ENCODE results near the gene NT5C1A. TPM values are rescaled to one million over a fixed set of nuclear protein-coding genes. Genes with fewer than 3 reads are reported as not detected.

The NT5C1A gene
- total and polyA plus RNA-seq, 2 donors (not counting 1 experiment from before 2014, with no cell fraction given), result not detected

- Histone ChIP-seq H3K36me3 (replicated peaks in 1 of 2; ENCODE audit: control extremely low read depth in 1 of 2, control insufficient read depth in 1 of 2, extremely low read depth in 1 of 2, insufficient read depth in 2 of 2, low read length in 1 of 2) (no peaks in the 10 kb centered on the region), H3K9me3 (ENCODE audit: control extremely low read depth in 1 of 3, control insufficient read depth in 2 of 3, insufficient read depth in 1 of 3, low read length in 2 of 3) (no peaks in the 10 kb centered on the region), H2AFZ (ENCODE audit: insufficient read depth, low read depth, low read length, poor library complexity, severe bottlenecking) (no peak overlapping the region), H3K4me2 (replicated peaks; ENCODE audit: low read depth, low read length, poor library complexity, severe bottlenecking) (no peak overlapping the region), H4K20me1 (ENCODE audit: control insufficient read depth, insufficient read depth, low read length, poor library complexity, severe bottlenecking) (no peaks in the 10 kb centered on the region), H3K4me1 (ENCODE audit: control insufficient read depth in 2 of 2, insufficient read depth in 2 of 2, low read length in 2 of 2) (peaks cover 12 to 20% of the 10 kb centered on the region in 2 donors), H3K27me3 (replicated peaks in 1 of 4; ENCODE audit: control extremely low read depth in 1 of 4, control insufficient read depth in 3 of 4, insufficient read depth in 4 of 4, low read length in 3 of 4) (peaks cover 0 to 48% (median 22%) of the 10 kb centered on the region in 4 experiments), H3K79me2 (ENCODE audit: control insufficient read depth, insufficient read depth, low read length) (no peaks in the 10 kb centered on the region), H3K4me3 (ENCODE audit: control extremely low read depth in 1 of 5, extremely low read depth in 1 of 5, insufficient read depth in 1 of 5, low read depth in 2 of 5, low read length in 4 of 5) (no peak overlapping the region), H3K27ac (ENCODE audit: low read length in 2 of 2) (no peak overlapping the region), H3K9ac (ENCODE audit: low read length) (no peak overlapping the region)
- no peak overlapping the region for H3K4me3 Mint-ChIP-seq
- intact Hi-C loops (cut with micrococcal nuclease), result no loop called here
- CTCF ChIA-PET, result interaction anchor here (0.6 to 11.3 kb wide), 6 partner anchors 11 to 129 kb away, joined by 3 to 113 read pairs (median 5); no protein-coding TSS in a partner anchor
- H3K9me3 Mint-ChIP-seq (ENCODE audit: insufficient read depth), result no peaks in the 10 kb centered on the region
- peaks cover 7% of the 10 kb centered on the region for H3K4me1 Mint-ChIP-seq
- 100% methylated on average over 1 of the region's 1 CpG for WGBS (ENCODE audit: insufficient coverage)
- POLR2A ChIA-PET, result no interaction called here
- no peak overlapping the region for H3K27ac Mint-ChIP-seq
- no peak for TF ChIP-seq EZH2 (IDR thresholded peaks at IDR 0.05; ENCODE audit: borderline replicate concordance, insufficient read depth, low read depth, low read length, poor library complexity, severe bottlenecking)
- TF ChIP-seq CTCF (IDR thresholded peaks at IDR 0.05), result no peak
- DNase-seq, result no peak
- peaks cover 48% of the 10 kb centered on the region for H3K27me3 Mint-ChIP-seq
- ATAC-seq (ENCODE audit: low read depth), result no peak
These were observed 1.2 kb downstream of the NT5C1A start for GRCh38 chr1:39670689-39671088.

- Histone ChIP-seq H3K4me3 (ENCODE audit: control extremely low read depth in 1 of 5, extremely low read depth in 1 of 5, insufficient read depth in 1 of 5, low read depth in 2 of 5, low read length in 4 of 5) (no peak overlapping the region), H3K27ac (ENCODE audit: low read length in 2 of 2) (no peak overlapping the region), H3K27me3 (replicated peaks in 1 of 4; ENCODE audit: control extremely low read depth in 1 of 4, control insufficient read depth in 3 of 4, insufficient read depth in 4 of 4, low read length in 3 of 4) (peaks cover 0 to 44% (median 22%) of the 10 kb centered on the region in 4 experiments), H3K9ac (ENCODE audit: low read length) (no peak overlapping the region), H3K4me2 (replicated peaks; ENCODE audit: low read depth, low read length, poor library complexity, severe bottlenecking) (no peak overlapping the region), H3K9me3 (ENCODE audit: control extremely low read depth in 1 of 3, control insufficient read depth in 2 of 3, insufficient read depth in 1 of 3, low read length in 2 of 3) (no peaks in the 10 kb centered on the region), H3K4me1 (ENCODE audit: control insufficient read depth in 2 of 2, insufficient read depth in 2 of 2, low read length in 2 of 2) (peaks cover 12 to 20% of the 10 kb centered on the region in 2 donors), H3K36me3 (replicated peaks in 1 of 2; ENCODE audit: control extremely low read depth in 1 of 2, control insufficient read depth in 1 of 2, extremely low read depth in 1 of 2, insufficient read depth in 2 of 2, low read length in 1 of 2) (no peaks in the 10 kb centered on the region), H2AFZ (ENCODE audit: insufficient read depth, low read depth, low read length, poor library complexity, severe bottlenecking) (no peak overlapping the region), H3K79me2 (ENCODE audit: control insufficient read depth, insufficient read depth, low read length) (no peaks in the 10 kb centered on the region), H4K20me1 (ENCODE audit: control insufficient read depth, insufficient read depth, low read length, poor library complexity, severe bottlenecking) (no peaks in the 10 kb centered on the region)
- no peak for ATAC-seq (ENCODE audit: low read depth)
- TF ChIP-seq CTCF (IDR thresholded peaks at IDR 0.05) (no peak), EZH2 (IDR thresholded peaks at IDR 0.05; ENCODE audit: borderline replicate concordance, insufficient read depth, low read depth, low read length, poor library complexity, severe bottlenecking) (no peak)
- WGBS (ENCODE audit: insufficient coverage), result 100% methylated on average over 2 of the region's 3 CpGs
- H3K27me3 Mint-ChIP-seq, result peaks cover 37% of the 10 kb centered on the region
- CTCF ChIA-PET, result interaction anchor here (1.6 to 11.3 kb wide), 2 partner anchors 13 to 21 kb away, joined by 4 to 113 read pairs; no protein-coding TSS in a partner anchor
- POLR2A ChIA-PET, result no interaction called here
- H3K4me3 Mint-ChIP-seq, result no peak overlapping the region
- H3K27ac Mint-ChIP-seq, result no peak overlapping the region
- no peak for DNase-seq
- no peaks in the 10 kb centered on the region for H3K9me3 Mint-ChIP-seq (ENCODE audit: insufficient read depth)
- intact Hi-C loops (cut with micrococcal nuclease), result no loop called here
- H3K4me1 Mint-ChIP-seq, result peaks cover 7% of the 10 kb centered on the region
These were observed 3.0 kb downstream of the NT5C1A start for GRCh38 chr1:39668894-39669293.
